Hepatocyte (in vitro differentiated cells): ENCODE results near the gene LCN9.

Experiments used
- CTCF ChIP-seq: fragments of 200-600 bp; sonication (generic); IDR thresholded peaks from 2 replicates; pipeline ENCODE4 v1.5.1; 2016; ENCODE audit warnings: antibody characterized with exemption, mild to moderate bottlenecking; ENCODE audit not compliant: poor library complexity
- EZH2 ChIP-seq: fragments of 200-600 bp; sonication (generic); IDR thresholded peaks from 2 replicates; pipeline ENCODE4 v1.6.1; 2016; ENCODE audit warnings: antibody characterized with exemption, mild to moderate bottlenecking, borderline replicate concordance

GRCh38 chr9:135660407-135660806, 2.7 kb upstream of the LCN9 start:
- TF ChIP-seq CTCF (no peak), EZH2 (no peak)
